SH-SY5Y (cell line): ENCODE data around the gene COLEC12.

Experiments
- GATA2 ChIP-seq: IDR thresholded peaks from 2 replicates; pipeline ENCODE4 v1.6.1; 2011; ENCODE audit warnings: mild to moderate bottlenecking, low read depth, low read length
- GATA3 ChIP-seq: IDR thresholded peaks from 2 replicates; pipeline ENCODE4 v1.6.1; 2011; ENCODE audit warnings: low read depth, mild to moderate bottlenecking, low read length, moderate library complexity

DNA sequence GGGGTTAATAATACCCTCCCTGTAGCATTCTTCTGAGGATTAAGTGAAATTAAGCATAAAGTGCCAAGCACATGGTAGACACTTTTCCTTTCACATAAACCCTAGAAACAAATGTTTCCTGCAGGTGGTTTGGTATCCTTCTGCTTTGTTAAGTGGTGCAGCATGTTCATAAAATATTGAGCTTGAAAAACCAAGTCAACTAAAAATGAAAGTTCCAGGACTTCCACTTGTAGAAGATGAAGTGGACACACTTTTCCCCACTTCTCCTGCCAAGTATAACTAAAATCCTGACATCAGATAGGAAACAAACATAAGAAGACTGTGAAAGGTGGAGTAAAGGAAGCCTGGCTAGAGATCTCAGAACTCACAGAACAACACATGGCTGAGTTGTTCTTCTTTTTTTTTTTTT lies 90.5 kb downstream of the COLEC12 start:
- TF ChIP-seq GATA2 (no peak), GATA3 (no peak)
